Hepatocyte (in vitro differentiated cells): Measurements from ENCODE around the gene SEBOX.

ENCODE experiments used
- CTCF ChIP-seq: fragments of 200-600 bp; sonication (generic); IDR thresholded peaks from 2 replicates; pipeline ENCODE4 v1.5.1; 2016; ENCODE audit warnings: antibody characterized with exemption, mild to moderate bottlenecking; ENCODE audit not compliant: poor library complexity
- EZH2 ChIP-seq: fragments of 200-600 bp; sonication (generic); IDR thresholded peaks from 2 replicates; pipeline ENCODE4 v1.6.1; 2016; ENCODE audit warnings: antibody characterized with exemption, mild to moderate bottlenecking, borderline replicate concordance
- EZH2phosphoT487 ChIP-seq: fragments of 200-600 bp; sonication (generic); IDR thresholded peaks from one replicate; pipeline ENCODE4 v1.6.1; 2018; ENCODE audit warnings: antibody characterized with exemption, mild to moderate bottlenecking, low read depth, moderate library complexity; ENCODE audit not compliant: unreplicated experiment, severe bottlenecking

GRCh38 chr17:28407130-28407973 lies 42.4 kb upstream of the SEBOX start:
- TF ChIP-seq CTCF = no peak
- no peak for TF ChIP-seq EZH2
- no peak for TF ChIP-seq EZH2phosphoT487
